GM18517 (cell line): Measurements from ENCODE around the gene UTS2B.
A peak's percentile ranks its signal among the peaks of the same experiment; 100 is the strongest.

Experiments
- ATAC-seq: cut with Tn5 transposase; IDR thresholded peaks from one replicate; pipeline ENCODE4 v1.9.1; 2021; ENCODE audit warnings: mild to moderate bottlenecking, moderate library complexity; ENCODE audit not compliant: unreplicated experiment

The UTS2B gene, protein sequence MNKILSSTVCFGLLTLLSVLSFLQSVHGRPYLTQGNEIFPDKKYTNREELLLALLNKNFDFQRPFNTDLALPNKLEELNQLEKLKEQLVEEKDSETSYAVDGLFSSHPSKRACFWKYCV

DNA sequence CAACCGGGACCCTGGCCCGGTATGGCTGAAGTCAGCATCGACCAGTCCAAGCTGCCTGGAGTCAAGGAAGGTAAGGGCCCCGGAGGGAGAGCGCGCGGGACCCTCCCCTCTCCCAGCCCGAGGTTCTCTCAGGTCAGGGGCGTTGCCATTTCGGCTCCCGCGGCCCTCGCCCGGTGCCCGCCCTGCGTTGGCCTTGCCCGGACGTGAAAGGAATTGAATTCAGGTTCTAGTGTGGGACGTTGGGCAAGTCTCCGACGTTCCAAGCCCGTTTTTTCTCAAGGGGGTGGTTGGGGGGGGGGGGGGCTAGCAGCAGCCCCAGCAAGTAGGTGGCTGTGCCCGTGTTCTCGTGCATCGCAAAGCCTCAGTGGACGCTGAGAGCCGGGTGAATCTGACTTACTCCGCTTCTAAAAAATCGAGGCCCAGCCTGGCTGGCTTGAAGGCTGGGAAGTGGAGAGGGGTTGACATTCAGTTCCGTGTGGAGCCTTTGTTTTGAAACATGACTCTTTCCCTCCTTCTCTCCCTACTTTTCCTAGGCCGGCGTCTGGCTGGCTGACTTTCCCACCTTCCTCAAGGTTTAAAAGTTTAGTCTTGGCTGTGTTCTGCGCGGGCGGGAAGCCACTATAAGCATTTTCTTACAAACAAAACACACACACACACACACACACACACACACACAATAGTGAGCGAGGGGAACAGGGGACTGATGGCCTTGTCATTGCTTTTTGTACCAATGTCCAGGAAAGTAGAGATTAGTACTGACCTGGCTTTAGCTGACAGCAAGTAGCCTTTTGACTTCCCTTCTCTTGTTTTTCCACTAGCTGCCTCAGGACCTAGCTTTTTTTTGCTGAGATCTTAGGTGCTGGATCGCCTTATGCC is at the start of gene UTS2B:
TSS of gene UTS2B (minus strand) at position 873 of the 876 bp plus-strand sequence. CDS start 48,337 bp downstream, outside the sequence.
- peak; percentile 22 for ATAC-seq

DNA sequence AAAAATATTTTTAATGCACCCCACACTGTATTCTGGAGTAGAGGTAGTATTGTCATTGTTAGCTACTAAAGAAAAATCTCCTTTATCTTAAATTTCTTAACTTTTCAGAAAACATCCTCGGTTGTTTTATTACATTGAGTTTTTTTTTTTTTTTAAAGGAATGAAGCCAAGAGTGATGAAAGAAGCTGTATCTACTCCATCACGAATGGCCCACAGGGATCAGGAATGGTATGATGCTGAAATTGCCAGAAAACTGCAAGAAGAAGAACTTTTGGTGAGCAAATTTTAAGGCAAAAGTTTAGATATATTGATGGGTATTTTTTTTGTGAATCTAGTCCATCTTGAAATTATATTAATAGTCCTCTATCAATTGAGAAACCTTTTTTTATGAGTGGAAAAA is 49.7 kb upstream of the UTS2B start:
- ATAC-seq: no peak

DNA sequence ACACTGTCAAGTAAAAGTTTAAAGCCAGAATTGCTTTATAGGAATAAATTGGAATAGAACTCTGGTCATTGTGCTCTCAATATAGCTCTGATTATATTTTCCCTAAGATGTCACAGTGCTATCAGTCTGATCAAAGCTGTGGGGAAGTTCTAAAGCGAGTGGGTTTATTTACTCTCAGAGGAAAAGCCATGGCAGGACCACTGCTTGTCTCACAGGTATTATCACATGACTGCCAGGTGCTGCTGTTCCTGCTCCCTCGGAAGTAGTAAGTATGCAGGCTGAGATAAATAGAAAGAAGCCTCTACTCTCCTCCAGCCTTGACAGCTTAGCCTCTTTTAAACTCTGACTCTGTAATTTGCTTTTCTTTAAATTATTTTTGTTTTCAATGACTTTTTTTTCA is 49.1 kb upstream of the UTS2B start:
- ATAC-seq: no peak

DNA sequence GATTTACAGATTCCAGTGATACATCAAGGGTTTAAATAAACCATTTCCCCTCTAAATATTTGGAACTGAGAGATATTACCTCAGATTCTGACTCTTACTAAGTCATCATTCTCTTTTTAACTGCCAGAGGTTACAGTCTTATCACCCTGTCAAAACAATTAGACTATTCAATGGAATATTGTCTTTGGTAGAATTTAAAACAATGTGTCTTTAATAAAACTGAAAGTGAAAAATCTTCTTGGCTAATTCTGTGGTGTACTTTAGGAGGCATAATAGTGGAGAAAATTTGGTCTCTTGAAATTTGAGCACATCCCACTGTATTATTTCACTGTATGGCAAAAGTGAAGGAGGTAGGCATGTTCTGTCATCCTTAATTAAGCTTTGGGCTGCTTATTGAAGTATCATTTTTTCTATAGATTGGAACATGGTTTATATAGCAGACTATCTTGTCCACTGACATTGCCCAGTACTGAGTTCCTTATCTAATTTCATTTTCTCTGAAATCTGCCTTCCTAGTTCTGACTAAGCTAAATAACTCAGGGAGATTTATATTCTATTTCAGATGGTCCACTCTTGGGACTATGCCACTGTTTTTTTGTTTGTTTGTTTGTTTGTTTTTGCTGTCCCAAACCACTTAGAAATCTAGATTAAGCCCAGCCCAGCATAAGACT is 48.0 kb upstream of the UTS2B start:
- ATAC-seq: no peak

DNA sequence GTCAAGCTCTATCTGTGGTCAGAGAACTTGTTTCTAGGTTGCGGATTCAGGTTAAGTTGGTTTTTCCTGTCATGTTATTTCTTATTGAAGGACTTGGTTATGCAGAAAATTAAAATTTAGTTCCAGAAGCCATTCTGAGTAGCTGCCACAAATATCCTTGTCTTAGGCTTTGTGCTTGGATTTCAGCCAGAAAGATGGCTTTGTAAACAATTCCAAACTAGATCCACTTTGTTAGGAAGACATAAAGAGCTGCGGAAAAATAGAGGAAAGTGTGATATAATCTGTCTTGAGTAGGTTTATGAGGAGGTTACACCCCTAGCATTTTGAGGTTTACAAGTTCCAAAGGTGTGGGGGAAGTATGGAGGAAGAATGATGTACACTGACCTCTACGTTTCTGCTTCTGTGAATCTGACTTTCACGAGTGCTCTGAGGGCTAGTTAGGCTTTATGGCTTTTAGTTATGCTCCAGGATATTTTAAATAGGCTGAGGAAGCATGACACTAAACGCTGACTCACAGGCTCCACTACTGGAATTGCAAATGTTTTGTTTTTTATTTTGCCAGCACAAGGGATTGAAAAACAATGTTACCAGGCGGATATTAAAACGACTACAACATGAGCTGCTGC is 46.3 kb upstream of the UTS2B start:
- ATAC-seq: no peak

DNA sequence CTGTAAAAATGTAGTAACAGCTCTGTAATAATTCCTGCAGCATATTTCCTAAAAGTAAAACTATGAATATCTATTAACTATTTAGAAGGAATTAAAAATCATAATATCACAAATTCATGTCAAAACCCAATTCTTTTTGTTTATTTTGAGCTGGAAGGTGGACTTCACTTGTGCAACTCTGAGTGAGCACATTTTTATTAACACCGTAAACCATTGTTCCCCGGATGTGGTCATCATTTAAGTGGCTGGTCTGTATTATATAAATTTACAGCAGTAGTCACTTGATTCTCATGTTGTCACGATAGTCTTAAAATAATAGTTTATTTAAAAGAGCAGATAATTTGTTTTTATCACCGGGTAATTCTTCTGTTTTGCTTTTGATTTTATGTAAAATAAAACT is 43.0 kb upstream of the UTS2B start:
- no peak for ATAC-seq

DNA sequence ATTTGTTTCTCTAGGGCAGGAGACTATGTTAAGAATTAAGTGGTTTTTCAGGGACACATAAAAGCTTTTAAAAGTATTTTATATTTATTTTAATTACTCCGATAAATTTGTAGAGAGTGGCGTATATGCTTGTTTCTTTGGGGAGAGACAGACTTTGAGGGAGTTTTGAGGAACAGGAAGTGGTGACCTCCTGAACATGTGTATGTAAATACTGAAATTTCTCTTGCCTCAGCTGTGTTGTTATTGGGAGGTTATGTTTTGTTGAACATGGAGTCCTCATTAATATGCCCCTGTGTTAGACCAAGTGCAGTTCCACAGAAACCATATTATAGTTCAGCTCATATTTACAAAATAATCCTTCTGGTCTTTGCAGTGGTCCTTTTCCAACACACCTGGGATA is 41.8 kb upstream of the UTS2B start:
- ATAC-seq: no peak

DNA sequence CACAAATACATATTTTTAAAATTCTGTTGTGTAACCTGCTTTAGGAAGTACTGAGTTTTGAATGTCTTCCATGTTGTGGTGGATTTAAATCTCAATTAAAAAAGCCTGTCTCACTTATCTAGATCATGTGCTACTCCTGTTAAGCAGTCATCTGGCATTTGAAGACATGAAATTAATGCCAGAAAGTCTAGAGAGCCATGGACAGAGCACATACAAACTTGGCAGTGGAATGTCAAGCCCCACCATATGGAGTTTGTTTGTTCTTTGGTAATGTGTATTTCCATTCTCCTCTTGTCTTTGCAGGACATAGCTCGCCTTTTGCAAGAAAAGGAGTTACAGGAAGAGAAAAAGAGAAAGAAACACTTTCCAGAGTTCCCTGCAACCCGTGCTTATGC is 39.3 kb upstream of the UTS2B start:
- no peak for ATAC-seq

DNA sequence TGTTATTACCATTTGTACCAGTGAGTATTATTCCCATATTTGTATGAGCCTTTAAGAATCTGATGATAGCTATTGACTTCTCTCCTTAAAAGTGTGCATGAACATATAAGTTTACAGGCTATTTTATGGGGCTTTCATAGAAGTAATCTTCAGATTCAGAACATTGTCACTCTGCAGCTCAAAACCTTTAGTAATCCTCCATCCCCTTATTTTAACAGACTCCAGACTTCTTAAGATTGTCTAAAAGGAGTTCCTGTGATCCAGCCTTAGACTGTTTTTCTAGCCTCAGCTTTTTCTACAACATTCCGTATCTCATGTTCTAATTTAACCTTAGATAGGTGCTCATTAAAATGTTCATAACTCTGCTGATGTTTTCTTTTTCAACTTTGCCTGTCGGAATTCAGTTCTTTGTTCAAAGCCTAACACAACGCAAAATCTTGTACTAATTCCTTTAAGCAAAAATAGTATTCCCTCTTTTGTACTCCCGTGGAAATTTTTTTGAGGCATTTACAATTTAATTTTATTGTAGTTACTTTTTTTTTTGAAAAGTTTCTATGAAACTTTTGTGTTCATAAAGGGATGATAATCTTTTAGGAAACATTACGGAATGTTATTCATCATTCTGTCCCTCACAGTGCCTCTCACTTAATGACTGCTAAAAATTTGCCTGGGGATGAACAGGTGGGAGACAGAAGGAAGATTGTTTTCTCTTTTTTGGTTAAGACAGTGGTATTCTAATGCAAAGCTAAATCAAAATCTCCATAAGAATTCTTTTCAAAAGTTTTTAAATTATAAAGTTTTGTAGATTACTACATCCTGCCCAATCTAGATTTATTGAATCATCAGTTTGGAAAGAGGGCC is 38.7 kb upstream of the UTS2B start:
- no peak for ATAC-seq

DNA sequence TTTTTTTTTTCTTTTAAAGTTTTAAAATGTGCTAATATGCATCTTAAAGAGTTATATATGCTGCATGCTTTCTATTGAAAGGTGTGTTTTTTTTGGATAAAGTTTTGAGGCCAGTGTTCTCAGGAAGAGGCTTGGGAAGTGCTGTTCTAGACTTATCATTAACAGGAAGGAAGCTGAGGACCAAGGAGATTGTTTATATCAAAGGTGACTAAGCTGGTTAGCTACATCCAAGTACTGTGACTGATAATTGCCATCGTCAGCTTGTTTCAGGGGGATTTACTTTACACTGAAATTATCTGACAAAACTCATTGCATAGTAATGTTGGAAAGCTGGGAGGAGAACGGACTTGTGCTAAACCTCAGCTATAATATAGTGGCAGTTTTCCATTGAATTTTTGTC is 36.3 kb upstream of the UTS2B start:
- no peak for ATAC-seq

DNA sequence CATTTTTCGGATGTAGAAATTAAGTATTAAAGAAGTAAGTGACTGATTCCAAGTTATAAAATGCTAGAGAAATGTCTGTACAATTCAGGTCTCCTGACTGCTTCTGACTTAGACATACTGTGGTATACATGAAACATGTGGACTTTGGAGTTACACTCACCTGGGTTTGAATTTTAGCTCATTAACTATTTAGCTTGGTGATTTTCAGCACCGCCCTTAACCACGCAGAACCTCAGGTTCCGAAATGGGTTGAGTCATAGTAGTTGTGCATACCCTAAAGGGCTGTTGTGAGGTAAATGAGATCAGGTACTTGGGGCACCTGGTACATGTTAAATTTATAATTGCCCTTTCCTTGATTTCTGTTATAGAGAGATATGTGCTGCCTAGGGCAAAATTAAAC is 32.9 kb upstream of the UTS2B start:
- no peak for ATAC-seq

DNA sequence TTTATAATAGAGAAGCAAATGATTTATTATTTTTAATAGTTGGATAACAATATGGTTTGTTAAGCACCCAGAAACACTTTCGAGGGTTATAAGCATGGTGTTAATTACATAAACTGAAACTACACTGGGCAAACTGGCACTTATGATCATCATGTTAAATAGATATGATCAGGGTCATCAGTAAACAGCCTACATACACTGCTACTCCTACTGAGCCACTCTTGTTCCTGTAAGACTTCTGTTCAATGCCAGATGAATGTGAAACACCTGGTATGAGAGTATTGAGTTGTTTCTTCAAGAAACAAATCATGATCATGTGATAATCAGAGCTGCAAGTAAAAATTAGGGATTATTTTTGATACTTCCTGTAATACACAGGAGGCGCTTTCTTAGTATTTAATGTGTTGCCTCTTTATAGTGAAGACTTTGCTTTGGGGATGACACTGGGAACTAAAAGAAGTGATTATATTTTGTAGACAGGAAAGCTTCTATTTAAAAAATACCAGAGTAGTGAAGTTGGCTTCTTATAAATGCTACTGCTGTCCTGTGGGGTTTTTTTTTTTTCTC is 32.3 kb upstream of the UTS2B start:
- no peak for ATAC-seq

DNA sequence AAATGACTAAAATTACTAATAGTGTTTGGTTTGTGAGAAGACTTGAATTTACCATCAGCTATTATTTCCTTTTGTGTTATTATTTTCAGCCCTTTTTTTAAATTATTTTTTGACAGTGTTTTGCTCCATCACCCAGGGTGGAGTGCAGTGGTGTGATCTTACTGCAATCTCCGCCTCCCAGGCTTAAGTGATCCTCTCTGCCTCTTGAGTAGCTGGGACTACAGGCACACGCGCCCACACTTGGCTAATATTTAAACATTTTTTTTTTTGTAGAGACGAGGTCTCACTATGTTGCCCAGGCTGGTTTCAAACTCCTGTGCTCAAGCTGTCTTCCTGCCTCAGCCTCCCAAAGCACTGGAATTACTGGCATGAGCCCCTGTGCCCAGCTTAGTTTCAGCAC is 31.7 kb upstream of the UTS2B start:
- ATAC-seq: no peak

DNA sequence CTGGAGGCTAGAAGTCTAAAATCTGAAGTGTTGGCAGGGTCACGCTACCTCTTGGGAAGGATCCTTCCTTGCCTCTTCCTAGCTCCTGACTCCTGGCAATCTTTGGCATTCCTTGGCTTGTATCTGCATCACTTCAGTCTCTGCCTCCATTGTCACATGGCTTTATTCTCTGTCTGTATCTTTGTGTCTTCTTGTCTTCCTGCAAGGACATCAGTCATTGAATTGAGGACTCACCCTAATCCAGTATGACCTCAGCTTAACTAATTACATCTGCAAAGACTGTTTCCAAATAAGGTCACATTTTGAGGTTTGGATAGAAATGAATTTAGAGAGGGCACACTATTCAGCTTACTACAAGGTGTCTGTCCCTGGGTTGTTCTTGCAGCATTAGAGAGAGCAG is 31.1 kb upstream of the UTS2B start:
- ATAC-seq: no peak

DNA sequence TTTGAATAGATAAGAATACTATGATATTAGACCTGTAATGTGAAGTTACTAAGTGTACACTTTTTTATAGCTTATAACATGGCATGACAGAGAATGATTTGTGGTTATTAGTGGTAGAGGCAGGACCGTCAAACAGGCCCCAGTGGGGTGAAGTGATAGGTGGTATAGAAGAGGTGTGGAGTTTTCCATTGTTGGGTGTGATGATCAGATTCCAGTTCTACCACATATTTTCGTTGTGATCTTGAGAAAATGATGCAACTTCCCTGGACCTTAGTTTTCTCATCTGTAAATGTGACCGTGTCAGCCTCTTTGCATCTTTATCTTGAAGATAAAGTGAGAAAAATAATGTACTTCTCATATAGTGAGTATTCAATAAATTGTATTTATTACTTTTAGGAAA is 30.3 kb upstream of the UTS2B start:
- ATAC-seq: no peak

DNA sequence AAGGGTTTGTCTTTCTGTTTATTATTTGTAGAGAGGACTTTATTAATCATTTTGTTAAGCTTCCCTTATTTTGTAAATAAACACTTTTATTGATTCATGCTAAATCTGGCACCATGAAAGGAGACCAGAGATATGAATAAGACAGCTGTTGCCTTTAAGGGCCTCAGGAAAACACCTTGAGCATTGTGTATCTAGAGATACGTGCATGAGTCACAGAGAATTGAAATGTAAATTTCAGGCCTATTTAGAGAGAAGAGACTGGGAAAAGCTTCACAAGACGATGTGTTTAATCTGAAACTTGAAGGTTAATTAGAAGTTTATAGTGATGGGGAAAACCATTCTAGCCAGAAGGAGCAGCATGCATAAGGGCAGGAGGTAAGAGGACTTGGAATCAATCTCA is 28.6 kb upstream of the UTS2B start:
- no peak for ATAC-seq

DNA sequence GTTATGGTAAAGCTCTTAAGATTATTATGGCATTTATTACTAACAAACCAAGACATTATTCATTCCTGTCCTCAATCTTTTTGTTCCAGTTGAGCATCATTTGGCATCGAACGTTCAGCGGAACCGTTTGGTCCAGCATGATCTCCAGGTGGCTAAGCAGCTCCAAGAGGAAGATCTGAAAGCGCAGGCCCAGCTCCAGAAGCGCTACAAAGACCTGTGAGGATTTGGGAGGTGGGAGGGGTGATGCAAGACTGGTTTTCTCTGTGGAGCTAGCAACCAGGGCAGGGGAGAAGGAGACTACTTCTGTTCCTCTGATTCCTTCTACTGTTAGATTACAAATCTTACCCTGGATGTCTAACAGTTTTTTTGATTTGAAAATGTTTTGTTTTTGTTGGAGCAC is 27.6 kb upstream of the UTS2B start:
- ATAC-seq: no peak

DNA sequence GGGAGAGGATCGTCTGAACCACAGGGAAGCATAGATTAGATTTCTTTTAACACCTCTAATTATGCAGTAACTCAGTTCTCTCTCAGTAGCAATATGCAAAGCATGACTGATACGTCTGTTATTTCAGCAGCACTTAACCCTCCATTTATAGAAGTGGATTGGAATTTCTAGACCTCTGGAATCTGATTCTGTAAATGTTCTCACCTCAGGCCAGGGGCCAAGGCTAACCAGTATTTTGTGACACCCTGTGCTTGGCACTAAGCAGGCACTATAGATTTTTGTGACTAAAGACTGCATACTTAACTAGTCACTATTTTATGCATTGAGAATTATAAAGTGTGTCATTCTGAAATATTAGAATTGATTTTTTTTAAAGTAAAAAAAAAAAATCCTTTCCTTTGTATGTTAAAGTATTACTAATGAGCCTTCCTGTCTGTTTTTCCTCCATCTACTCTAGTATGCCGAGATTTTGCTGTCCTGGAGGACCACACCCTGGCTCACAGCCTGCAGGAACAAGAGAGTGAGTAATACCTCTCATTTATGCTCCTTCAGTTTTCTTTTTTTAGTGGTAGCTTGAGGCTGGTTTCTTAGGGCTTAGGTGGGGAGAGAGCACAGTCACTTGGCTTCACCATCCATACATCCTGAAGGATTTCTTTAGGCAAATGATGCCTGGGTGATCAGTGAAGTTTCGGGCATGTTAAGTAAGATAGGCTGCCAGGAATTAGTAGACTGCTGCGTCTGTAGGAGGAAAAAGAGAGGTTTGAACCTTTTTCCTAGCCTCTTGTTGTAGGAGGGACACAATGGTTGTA is 26.5 kb upstream of the UTS2B start:
- ATAC-seq: no peak

DNA sequence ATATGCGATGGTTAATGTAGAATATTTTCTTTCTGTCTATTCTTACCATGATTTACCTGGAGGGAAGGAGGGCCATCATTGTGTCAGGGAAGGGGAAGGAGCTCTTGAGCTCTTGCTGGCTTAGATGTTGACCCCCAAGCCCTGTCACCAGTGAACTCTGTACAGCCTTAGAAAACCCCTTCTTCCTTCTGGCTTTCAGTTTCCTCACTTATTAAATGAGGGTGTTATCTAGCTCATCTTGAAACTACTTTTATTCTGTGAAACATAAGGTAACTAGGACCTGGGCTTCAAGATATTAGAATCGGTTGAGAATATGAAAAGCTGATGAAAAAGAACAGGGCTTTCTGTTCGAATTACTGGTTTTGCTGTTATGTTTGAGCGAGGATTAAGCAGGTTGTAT is 25.1 kb upstream of the UTS2B start:
- ATAC-seq: peak; percentile 81
